HepG2 (cell line): ENCODE measurements around the gene STRBP. TPM values are rescaled to one million over a fixed set of nuclear protein-coding genes. Genes with fewer than 3 reads are reported as not detected.

Experiments
- ATF3 ChIP-seq: sonication (generic); formaldehyde crosslinking; IDR thresholded peaks from 2 replicates; pipeline ENCODE4 v1.4.0; 2020; ENCODE audit warnings: missing genetic modification reagents
- CC2D1A ChIP-seq: sonication (generic); formaldehyde crosslinking; IDR thresholded peaks from 2 replicates; pipeline ENCODE4 v1.8.1; 2023; ENCODE audit warnings: mild to moderate bottlenecking, missing genetic modification reagents
- CENPX ChIP-seq: sonication (generic); formaldehyde crosslinking; IDR thresholded peaks from 2 replicates; pipeline ENCODE4 v1.9.0; 2021; ENCODE audit warnings: mild to moderate bottlenecking, missing genetic modification reagents, moderate library complexity
- FOSL1 ChIP-seq: sonication (generic); formaldehyde crosslinking; IDR thresholded peaks from 2 replicates; pipeline ENCODE4 v1.9.0; 2021; ENCODE audit warnings: missing genetic modification reagents, borderline replicate concordance
- FOXA3 ChIP-seq: IDR thresholded peaks from 2 replicates; pipeline ENCODE4 v1.6.1; 2016; ENCODE audit warnings: missing genetic modification reagents, missing compliant biosample characterization
- FOXO1 ChIP-seq: sonication (generic); formaldehyde crosslinking; IDR thresholded peaks from 2 replicates; pipeline ENCODE4 v1.4.0; 2020; ENCODE audit warnings: missing genetic modification reagents
- GZF1 ChIP-seq: sonication (generic); formaldehyde crosslinking; IDR thresholded peaks from 2 replicates; pipeline ENCODE4 v1.5.1; 2020; ENCODE audit warnings: mild to moderate bottlenecking, missing genetic modification reagents
- KAT2B ChIP-seq: fragments of 150-350 bp; IDR thresholded peaks from 2 replicates; pipeline ENCODE4 v1.6.1; 2014; ENCODE audit warnings: low read depth, low read length, borderline replicate concordance
- KDM6A ChIP-seq: IDR thresholded peaks from 2 replicates; pipeline ENCODE4 v1.6.1; 2016; ENCODE audit warnings: low read depth
- KLF16 ChIP-seq, 2 experiments: sonication (generic) in 1 of 2; formaldehyde crosslinking in 1 of 2; IDR thresholded peaks; 2 replicates each; pipeline versions ENCODE4 v1.6.1 to v1.8.0; 2016 to 2023; ENCODE audit warnings: missing genetic modification reagents in 2 of 2, missing compliant biosample characterization in 1 of 2
- KMT2A ChIP-seq: sonication (generic); formaldehyde crosslinking; IDR thresholded peaks from 2 replicates; pipeline ENCODE4 v1.4.0; 2020; ENCODE audit warnings: missing genetic modification reagents
- MEF2D ChIP-seq: sonication (generic); formaldehyde crosslinking; IDR thresholded peaks from 2 replicates; pipeline ENCODE4 v1.5.1; 2020; ENCODE audit warnings: mild to moderate bottlenecking, missing genetic modification reagents
- NR1H2 ChIP-seq: sonication (generic); formaldehyde crosslinking; IDR thresholded peaks from 2 replicates; pipeline ENCODE4 v1.8.1; 2022; ENCODE audit warnings: low read depth, missing genetic modification reagents, borderline replicate concordance
- PBX3 ChIP-seq: sonication (generic); formaldehyde crosslinking; IDR thresholded peaks from 2 replicates; pipeline ENCODE4 v1.8.1; 2023; ENCODE audit warnings: missing genetic modification reagents, inconsistent platforms, borderline replicate concordance
- PLRG1 ChIP-seq: fragments of 450-650 bp; conservative IDR thresholded peaks from 2 replicates; pipeline ENCODE4 v1.6.1; 2016
- PPARG ChIP-seq: conservative IDR thresholded peaks from 2 replicates; pipeline ENCODE4 v1.6.1; 2016; ENCODE audit warnings: missing biosample characterization, missing genetic modification reagents
- PRPF4 ChIP-seq: fragments of 200-400 bp; formaldehyde crosslinking; IDR thresholded peaks from 2 replicates; pipeline ENCODE4 v1.6.1; 2016; ENCODE audit warnings: low read length, low read depth; ENCODE audit not compliant: poor library complexity, severe bottlenecking
- RAD21 ChIP-seq: fragments of 450-650 bp; formaldehyde crosslinking; IDR thresholded peaks from 2 replicates; pipeline ENCODE4 v1.5.0; 2020; ENCODE audit warnings: mild to moderate bottlenecking
- RCOR2 ChIP-seq: IDR thresholded peaks from 2 replicates; pipeline ENCODE4 v1.6.1; 2016; ENCODE audit warnings: missing biosample characterization, missing genetic modification reagents
- THAP9 ChIP-seq: sonication (generic); formaldehyde crosslinking; IDR thresholded peaks from 2 replicates; pipeline ENCODE4; 2020; ENCODE audit warnings: missing genetic modification reagents, mild to moderate bottlenecking, borderline replicate concordance
- ZNF234 ChIP-seq: sonication (generic); formaldehyde crosslinking; conservative IDR thresholded peaks from 2 replicates; pipeline ENCODE4 v1.5.1; 2020; ENCODE audit warnings: mild to moderate bottlenecking, missing genetic modification reagents
- ZNF280D ChIP-seq: sonication (generic); formaldehyde crosslinking; IDR thresholded peaks from 2 replicates; pipeline ENCODE4 v1.5.1; 2020; ENCODE audit warnings: mild to moderate bottlenecking, missing genetic modification reagents
- ZNF550 ChIP-seq: sonication (generic); formaldehyde crosslinking; IDR thresholded peaks from 2 replicates; pipeline ENCODE4 v1.4.0; 2020; ENCODE audit warnings: mild to moderate bottlenecking, missing genetic modification reagents, borderline replicate concordance
- ZNF605 ChIP-seq: sonication (generic); formaldehyde crosslinking; IDR thresholded peaks from 2 replicates; pipeline ENCODE4 v1.8.0; 2022; ENCODE audit warnings: mild to moderate bottlenecking, missing genetic modification reagents
- ZNF709 ChIP-seq: sonication (generic); formaldehyde crosslinking; IDR thresholded peaks from 2 replicates; pipeline ENCODE4 v1.5.0; 2020; ENCODE audit warnings: mild to moderate bottlenecking, missing genetic modification reagents
- polyA plus RNA-seq, 8 experiments: library from polyadenylated mRNA; depleted of rRNA in 3 of 8; stranded (reverse) in 7 of 8; unstranded in 1 of 8; fragments of >200 nt; fragmentation: Illumina TruSeq in 4 of 8; extraction: Trizol in 4 of 8; gene quantifications; 2 replicates each; pipeline versions ENCODE4 v1.2.1 to v1.2.3, GENCODE V29; 2011 to 2016; ENCODE audit warnings: low read depth in 4 of 8, missing spikeins in 1 of 8, mixed read lengths in 1 of 8; ENCODE audit not compliant: insufficient read depth in 1 of 8
- total RNA-seq, 5 experiments: library from RNA; depleted of rRNA; stranded (reverse); fragments of >200 nt; fragmentation: Illumina TruSeq; extraction: Trizol; gene quantifications; 2 replicates each; pipeline ENCODE4 v1.2.3, GENCODE V29; 2016; ENCODE audit warnings: low read depth in 1 of 5

The STRBP gene
- total and polyA plus RNA-seq, 2 of the 13 experiments (the other 11 are each of a cell fraction or from before 2014, with no cell fraction given) = 14.5 to 38.5 TPM

GRCh38 chr9:123087359-123087888 is 181.0 kb downstream of the STRBP start (continued):
- TF ChIP-seq PBX3 (CRISPR knock-in tag) (no peak), FOXA3 (CRISPR knock-in tag) (peak; percentile 97), PPARG (CRISPR knock-in tag) (peak; percentile 76), PRPF4 (no peak), CC2D1A (CRISPR knock-in tag) (no peak), NR1H2 (no peak), MEF2D (CRISPR knock-in tag) (peak; percentile 71), ZNF280D (peak; percentile 64), ZNF709 (CRISPR knock-in tag) (no peak), KMT2A (CRISPR knock-in tag) (no peak), KDM6A (CRISPR knock-in tag) (peak; percentile 30; the same call in 1 of the 2 replicates), FOXO1 (peak; percentile 53; the same call in 1 of the 2 replicates), PLRG1 (no peak), ATF3 (CRISPR knock-in tag) (peak; percentile 69), FOSL1 (CRISPR knock-in tag) (peak; percentile 97), ZNF605 (CRISPR knock-in tag) (peak; percentile 37; the same call in 1 of the 2 replicates), ZNF234 (CRISPR knock-in tag) (no peak), RAD21 (no peak), GZF1 (CRISPR knock-in tag) (no peak), CENPX (CRISPR knock-in tag) (no peak), THAP9 (no peak), RCOR2 (CRISPR knock-in tag) (peak; percentile 95), KAT2B (peak; percentile 75; the same call in 1 of the 2 replicates), KLF16 (CRISPR knock-in tag; IDR thresholded peaks at IDR 0.05) (peak in 1 of 2 experiments; percentile 91; a peak in 2 of 4 replicates), ZNF550 (no peak)
